ENCODE data around the gene WBP1. TPM values are rescaled to one million over a fixed set of nuclear protein-coding genes. Genes with fewer than 3 reads are reported as not detected.
"Not testable (repeated sequence)": the region's sequence is repeated elsewhere in the genome, so short reads cannot be mapped to it uniquely, and the experiment has no call there.

The WBP1 gene
- total and polyA plus RNA-seq, 2 donors (not counting 3 experiments of a cell fraction or from before 2014, with no cell fraction given) = 50.5 to 209 TPM

GRCh38 chr2:74420006-74420405 is 38.2 kb upstream of the WBP1 start:
- POLR2A ChIA-PET = no interaction called here
- Histone ChIP-seq H3K27me3 (ENCODE audit: control insufficient read depth in 2 of 2, insufficient read depth in 2 of 2, low read length in 2 of 2) (peaks cover 21 to 24% of the 10 kb centered on the region in 2 experiments), H3K9me3 (replicated peaks; ENCODE audit: control insufficient read depth, insufficient read depth, low read length) (no peaks in the 10 kb centered on the region), H3K27ac (ENCODE audit: insufficient read depth, low read depth, low read length) (no peak overlapping the region), H3K9ac (replicated peaks; ENCODE audit: extremely low read depth, insufficient read depth, low read length) (no peak overlapping the region), H4K20me1 (replicated peaks; ENCODE audit: control insufficient read depth, extremely low read depth, insufficient read depth, low read length) (no peaks in the 10 kb centered on the region), H3K4me3 (replicated peaks in 1 of 3; ENCODE audit: insufficient read depth in 1 of 3, low read depth in 1 of 3, low read length in 3 of 3) (no peak overlapping the region), H3K36me3 (ENCODE audit: control insufficient read depth in 2 of 2, extremely low read depth in 1 of 2, insufficient read depth in 2 of 2, low read length in 2 of 2) (no peaks in the 10 kb centered on the region), H3K9me1 (replicated peaks; ENCODE audit: control insufficient read depth, extremely low read depth, insufficient read depth, low read length) (no peaks in the 10 kb centered on the region), H3K4me1 (ENCODE audit: control insufficient read depth, extremely low read depth, insufficient read depth, low read length) (peaks cover 15% of the 10 kb centered on the region), H3K79me2 (ENCODE audit: control insufficient read depth, insufficient read depth, low read length) (no peaks in the 10 kb centered on the region), H2AFZ (ENCODE audit: low read depth, low read length) (no peak overlapping the region), H3K4me2 (ENCODE audit: insufficient read depth, low read length) (no peak overlapping the region)
- CTCF ChIA-PET = interaction anchor here (0.7 to 2.2 kb wide), 2 partner anchors 28 to 45 kb away, joined by 4 to 7 read pairs; partner anchors contain the start of gene MOGS
- BruUV-seq (replicated peaks) = no TSS peak
- TF ChIP-seq MAX (IDR thresholded peaks at IDR 0.05; ENCODE audit: insufficient read depth, insufficient read length) (no peak), JUN (IDR thresholded peaks at IDR 0.05; ENCODE audit: borderline replicate concordance, insufficient read depth, insufficient read length, low read depth) (no peak), POLR2AphosphoS5 (IDR thresholded peaks at IDR 0.05; ENCODE audit: insufficient read depth, low read depth, low read length) (no peak), POLR2A (IDR thresholded peaks at IDR 0.05; ENCODE audit: low read depth, low read length) (no peak), EZH2 (IDR thresholded peaks at IDR 0.05; ENCODE audit: borderline replicate concordance, low read depth, low read length, severe bottlenecking) (no peak)
- TF ChIP-seq, protein P1, sequence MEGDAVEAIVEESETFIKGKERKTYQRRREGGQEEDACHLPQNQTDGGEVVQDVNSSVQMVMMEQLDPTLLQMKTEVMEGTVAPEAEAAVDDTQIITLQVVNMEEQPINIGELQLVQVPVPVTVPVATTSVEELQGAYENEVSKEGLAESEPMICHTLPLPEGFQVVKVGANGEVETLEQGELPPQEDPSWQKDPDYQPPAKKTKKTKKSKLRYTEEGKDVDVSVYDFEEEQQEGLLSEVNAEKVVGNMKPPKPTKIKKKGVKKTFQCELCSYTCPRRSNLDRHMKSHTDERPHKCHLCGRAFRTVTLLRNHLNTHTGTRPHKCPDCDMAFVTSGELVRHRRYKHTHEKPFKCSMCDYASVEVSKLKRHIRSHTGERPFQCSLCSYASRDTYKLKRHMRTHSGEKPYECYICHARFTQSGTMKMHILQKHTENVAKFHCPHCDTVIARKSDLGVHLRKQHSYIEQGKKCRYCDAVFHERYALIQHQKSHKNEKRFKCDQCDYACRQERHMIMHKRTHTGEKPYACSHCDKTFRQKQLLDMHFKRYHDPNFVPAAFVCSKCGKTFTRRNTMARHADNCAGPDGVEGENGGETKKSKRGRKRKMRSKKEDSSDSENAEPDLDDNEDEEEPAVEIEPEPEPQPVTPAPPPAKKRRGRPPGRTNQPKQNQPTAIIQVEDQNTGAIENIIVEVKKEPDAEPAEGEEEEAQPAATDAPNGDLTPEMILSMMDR (IDR thresholded peaks at IDR 0.05; ENCODE audit: extremely low read depth in 1 of 2, insufficient read depth in 1 of 2, low read depth in 1 of 2, low read length in 2 of 2) = no peak
- DNase-seq (ENCODE audit: low read depth, low spot score) = no peak
- dilution Hi-C loops (cut with MboI; ENCODE audit: extremely low pct_ligation_motif_present, low sequenced_read_pairs) (no loop called here), intact Hi-C loops (cut with micrococcal nuclease) (no loop called here)
- FAIRE-seq = no peak

- H4K20me1 ChIP-seq (replicated peaks; ENCODE audit: control insufficient read depth, extremely low read depth, insufficient read depth, low read length); H3K9ac ChIP-seq (replicated peaks; ENCODE audit: extremely low read depth, insufficient read depth, low read length); POLR2A ChIA-PET; H3K27ac ChIP-seq (ENCODE audit: insufficient read depth, low read depth, low read length); FAIRE-seq; H3K9me1 ChIP-seq (replicated peaks; ENCODE audit: control insufficient read depth, extremely low read depth, insufficient read depth, low read length); BruUV-seq (replicated peaks); dilution Hi-C loops (cut with MboI; ENCODE audit: extremely low pct_ligation_motif_present, low sequenced_read_pairs); DNase-seq (ENCODE audit: low read depth, low spot score); H3K4me2 ChIP-seq (ENCODE audit: insufficient read depth, low read length); H3K9me3 ChIP-seq (replicated peaks; ENCODE audit: control insufficient read depth, insufficient read depth, low read length); H3K79me2 ChIP-seq (ENCODE audit: control insufficient read depth, insufficient read depth, low read length); H3K4me3 ChIP-seq (replicated peaks in 1 of 3; ENCODE audit: insufficient read depth in 1 of 3, low read depth in 1 of 3, low read length in 3 of 3); H3K36me3 ChIP-seq (ENCODE audit: control insufficient read depth in 2 of 2, extremely low read depth in 1 of 2, insufficient read depth in 2 of 2, low read length in 2 of 2); H2AFZ ChIP-seq (ENCODE audit: low read depth, low read length): not testable (repeated sequence)
- Histone ChIP-seq H3K27me3 (ENCODE audit: control insufficient read depth in 2 of 2, insufficient read depth in 2 of 2, low read length in 2 of 2) (peaks cover 15 to 19% of the 10 kb centered on the region in 2 experiments), H3K4me1 (ENCODE audit: control insufficient read depth, extremely low read depth, insufficient read depth, low read length) (peaks cover 11% of the 10 kb centered on the region)
- CTCF ChIA-PET = interaction anchor here (0.7 to 2.2 kb wide), 2 partner anchors 29 to 45 kb away, joined by 4 to 7 read pairs; partner anchors contain the start of gene MOGS
- intact Hi-C loops (cut with micrococcal nuclease) = loop anchor here (1.0 kb wide), 2 partner anchors 20 to 34 kb away; no protein-coding TSS in a partner anchor
These were observed 37.7 kb upstream of the WBP1 start for GRCh38 chr2:74420443-74421103.

Measured in endothelial cell of umbilical vein (primary cell).